Calu3 (cell line): ENCODE data around the gene C11orf68. TPM values are rescaled to one million over a fixed set of nuclear protein-coding genes. Genes with fewer than 3 reads are reported as not detected.

Experiments used
- BruUV-seq: library from RNA; stranded (reverse); fragments of 400-500 nt; replicated peaks from 2 replicates; lab custom pipeline; 2021; lab: Mats Ljungman, UMichigan
- CTCF ChIA-PET: fragments of 300-600 bp; sonication (Branson Sonifier 250); formaldehyde crosslinking; loops from one replicate; lab custom pipeline; 2022; ENCODE audit warnings: antibody characterized with exemption; lab: Charles Lee
- DNase-seq: peaks from one replicate; pipeline ENCODE4 v3.0.0; 2022
- H3K27ac Mint-ChIP-seq: one replicate; pipeline ENCODE4 v1.8.0; 2022; ENCODE audit warnings: mixed read lengths; ENCODE audit not compliant: unreplicated experiment
- H3K27me3 Mint-ChIP-seq: one replicate; pipeline ENCODE4 v1.8.0; 2022; ENCODE audit warnings: mixed read lengths; ENCODE audit not compliant: unreplicated experiment
- H3K36me3 Mint-ChIP-seq: one replicate; pipeline ENCODE4 v1.8.0; 2022; ENCODE audit warnings: mild to moderate bottlenecking, moderate library complexity, mixed read lengths; ENCODE audit not compliant: insufficient read depth, unreplicated experiment
- H3K4me1 Mint-ChIP-seq: one replicate; pipeline ENCODE4 v1.8.0; 2022; ENCODE audit warnings: mild to moderate bottlenecking, low read depth, mixed read lengths; ENCODE audit not compliant: unreplicated experiment
- H3K4me3 Mint-ChIP-seq: one replicate; pipeline ENCODE4 v1.8.0; 2022; ENCODE audit warnings: mild to moderate bottlenecking, low read depth, moderate library complexity, mixed read lengths; ENCODE audit not compliant: unreplicated experiment
- H3K9me3 Mint-ChIP-seq: one replicate; pipeline ENCODE4 v1.8.0; 2022; ENCODE audit warnings: low read depth, mixed read lengths; ENCODE audit not compliant: unreplicated experiment
- intact Hi-C: fragments of 100-400 bp; cut with micrococcal nuclease; formaldehyde crosslinking; loops from one replicate; pipeline ENCODE4 v1.10.0; 2022; ENCODE audit not compliant: unreplicated experiment
- total RNA-seq: library from RNA; stranded (reverse); gene quantifications from 2 replicates; pipeline ENCODE4 v1.2.3, GENCODE V29; 2022
- TF ChIP-seq, protein P1 (sequence below): fragments of 200-600 bp; IDR thresholded peaks from one replicate; pipeline ENCODE4 v1.8.0; 2022; ENCODE audit warnings: antibody characterized with exemption; ENCODE audit not compliant: unreplicated experiment

The C11orf68 gene
- total RNA-seq, 1 experiment from 2014 or later, result 25.9 TPM

DNA sequence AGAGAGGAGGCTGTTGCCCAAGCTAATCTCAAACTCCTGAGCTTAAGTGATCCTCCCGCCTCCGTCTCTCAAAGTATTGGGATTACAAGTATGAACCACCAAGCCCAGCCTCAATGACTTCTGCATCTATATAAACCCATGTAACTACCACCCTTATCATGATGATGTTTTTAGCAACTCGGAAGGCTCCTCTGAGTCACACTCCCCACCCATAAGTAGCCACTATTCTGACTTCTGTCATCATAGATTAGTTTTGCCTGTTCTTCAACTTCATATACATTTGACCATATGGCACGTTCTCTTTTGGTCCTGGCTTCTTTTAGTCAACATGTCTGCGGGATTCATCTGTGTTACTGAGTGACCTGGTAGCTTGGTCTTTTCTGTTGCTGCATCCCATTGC is 12.3 kb downstream of the C11orf68 start:
- H3K9me3 Mint-ChIP-seq, result no peaks in the 10 kb centered on the region
- intact Hi-C loops, result no loop called here
- H3K27me3 Mint-ChIP-seq, result no peaks in the 10 kb centered on the region
- TF ChIP-seq, protein P1, sequence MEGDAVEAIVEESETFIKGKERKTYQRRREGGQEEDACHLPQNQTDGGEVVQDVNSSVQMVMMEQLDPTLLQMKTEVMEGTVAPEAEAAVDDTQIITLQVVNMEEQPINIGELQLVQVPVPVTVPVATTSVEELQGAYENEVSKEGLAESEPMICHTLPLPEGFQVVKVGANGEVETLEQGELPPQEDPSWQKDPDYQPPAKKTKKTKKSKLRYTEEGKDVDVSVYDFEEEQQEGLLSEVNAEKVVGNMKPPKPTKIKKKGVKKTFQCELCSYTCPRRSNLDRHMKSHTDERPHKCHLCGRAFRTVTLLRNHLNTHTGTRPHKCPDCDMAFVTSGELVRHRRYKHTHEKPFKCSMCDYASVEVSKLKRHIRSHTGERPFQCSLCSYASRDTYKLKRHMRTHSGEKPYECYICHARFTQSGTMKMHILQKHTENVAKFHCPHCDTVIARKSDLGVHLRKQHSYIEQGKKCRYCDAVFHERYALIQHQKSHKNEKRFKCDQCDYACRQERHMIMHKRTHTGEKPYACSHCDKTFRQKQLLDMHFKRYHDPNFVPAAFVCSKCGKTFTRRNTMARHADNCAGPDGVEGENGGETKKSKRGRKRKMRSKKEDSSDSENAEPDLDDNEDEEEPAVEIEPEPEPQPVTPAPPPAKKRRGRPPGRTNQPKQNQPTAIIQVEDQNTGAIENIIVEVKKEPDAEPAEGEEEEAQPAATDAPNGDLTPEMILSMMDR, result no peak
- H3K4me1 Mint-ChIP-seq, result peaks cover 56% of the 10 kb centered on the region
- CTCF ChIA-PET, result interaction anchor here (0.7 kb wide), 1 partner anchor 62 kb away, joined by 3 read pairs; no protein-coding TSS in a partner anchor
- H3K4me3 Mint-ChIP-seq, result no peak overlapping the region
- BruUV-seq, result no TSS peak
- DNase-seq, result no peak
- peak overlapping the region; percentile 63 for H3K27ac Mint-ChIP-seq
- peaks cover 23% of the 10 kb centered on the region for H3K36me3 Mint-ChIP-seq

DNA sequence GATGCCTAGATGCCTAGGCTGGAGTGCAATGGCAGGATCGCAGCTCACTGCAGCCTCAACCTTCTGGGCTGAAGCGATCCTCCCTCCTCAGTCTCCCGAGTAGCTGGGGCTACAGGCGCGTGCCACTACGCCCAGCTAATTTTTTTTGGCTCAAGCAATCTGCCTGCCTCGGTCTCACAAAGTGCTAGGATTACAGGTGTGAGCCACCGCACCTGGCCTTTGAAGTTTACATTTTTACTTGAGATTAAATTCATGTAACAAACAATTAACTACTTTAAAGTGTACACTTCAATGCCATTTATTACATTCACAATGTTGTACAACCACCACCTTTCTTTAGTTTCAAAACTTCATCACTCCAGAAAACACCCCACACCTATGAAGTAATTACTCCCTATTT is 15.1 kb downstream of the C11orf68 start:
- CTCF ChIA-PET, result no interaction called here
- H3K27me3 Mint-ChIP-seq, result no peaks in the 10 kb centered on the region

GRCh38 chr11:65903068-65903481 is 15.8 kb downstream of the C11orf68 start:
- no peaks in the 10 kb centered on the region for H3K9me3 Mint-ChIP-seq
- peak overlapping the region; percentile 22 for H3K4me3 Mint-ChIP-seq
- peaks cover 54% of the 10 kb centered on the region for H3K36me3 Mint-ChIP-seq
- BruUV-seq, result no TSS peak
- H3K4me1 Mint-ChIP-seq, result peaks cover 46% of the 10 kb centered on the region
- TF ChIP-seq, protein P1, result no peak
- intact Hi-C loops, result no loop called here
- no peaks in the 10 kb centered on the region for H3K27me3 Mint-ChIP-seq
- CTCF ChIA-PET, result interaction anchor here (0.6 to 0.9 kb wide), 3 partner anchors 11 to 151 kb away, joined by 3 to 5 read pairs (median 3); partner anchors contain the start of gene FIBP
- H3K27ac Mint-ChIP-seq, result peak overlapping the region; percentile 97
- DNase-seq, result peak; percentile 85

More for the DNA sequence above, 15.1 kb downstream of the C11orf68 start:
- peak overlapping the region; percentile 97 for H3K27ac Mint-ChIP-seq
- peaks cover 47% of the 10 kb centered on the region for H3K36me3 Mint-ChIP-seq
- peak overlapping the region; percentile 22 for H3K4me3 Mint-ChIP-seq
- DNase-seq, result no peak
- TF ChIP-seq, protein P1, result no peak
- H3K9me3 Mint-ChIP-seq, result no peaks in the 10 kb centered on the region
- BruUV-seq, result no TSS peak
- H3K4me1 Mint-ChIP-seq, result peaks cover 48% of the 10 kb centered on the region
- intact Hi-C loops, result no loop called here

DNA sequence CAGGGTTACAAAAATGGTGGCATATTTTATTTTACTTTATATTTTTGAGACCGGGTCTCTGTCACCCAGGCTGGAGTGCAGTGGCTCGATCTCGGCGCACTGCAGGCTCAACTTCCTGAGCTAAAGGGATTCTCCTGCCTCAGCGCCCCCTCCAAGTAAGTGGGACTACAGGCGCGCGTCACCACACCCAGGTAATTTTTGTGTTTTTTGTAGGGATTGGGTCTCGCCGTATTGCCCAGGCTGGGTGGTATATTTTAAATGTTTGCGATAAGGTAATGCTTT is 18.0 kb downstream of the C11orf68 start:
- Mint-ChIP-seq H3K27me3 (no peaks in the 10 kb centered on the region), H3K9me3 (no peaks in the 10 kb centered on the region), H3K4me1 (peaks cover 56% of the 10 kb centered on the region), H3K27ac (peak overlapping the region; percentile 97), H3K36me3 (peaks cover 69% of the 10 kb centered on the region), H3K4me3 (peak overlapping the region; percentile 84)
- no TSS peak for BruUV-seq
- DNase-seq, result no peak
- CTCF ChIA-PET, result interaction anchor here (1.0 to 1.9 kb wide), 4 partner anchors 9 to 16 kb away, joined by 3 to 5 read pairs (median 4); partner anchors contain the start of gene FIBP
- TF ChIP-seq, protein P1, result no peak
- intact Hi-C loops, result no loop called here
